Hepatic stellate cell (primary cell): ENCODE results near the gene HABP2.

Experiments
- DNase-seq: peaks from one replicate; pipeline ENCODE4 v3.0.0; 2011; ENCODE audit warnings: low spot score

Gene HABP2

DNA sequence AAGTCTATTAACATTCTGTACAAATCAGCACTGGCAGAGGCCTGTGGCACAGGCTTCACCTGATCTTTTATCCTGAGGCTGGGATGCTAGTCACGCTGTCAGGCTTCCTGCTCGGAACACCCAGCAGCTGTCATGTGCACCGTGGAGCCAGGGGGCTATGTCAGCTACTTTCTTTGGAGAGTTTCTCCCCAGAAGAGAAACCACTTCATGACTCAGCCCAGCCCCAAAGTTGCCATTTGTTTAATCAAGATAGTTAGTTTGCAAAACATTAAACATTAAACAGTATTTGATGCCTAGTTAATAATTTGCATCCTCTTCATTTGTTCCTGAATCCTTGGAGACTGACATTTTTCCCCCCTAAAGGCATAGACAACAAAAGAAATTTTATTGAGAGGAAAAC is at the start of gene HABP2:
Gene HABP2 (plus strand): TSS at position 353 of the 400 bp plus-strand sequence. CDS start 69 bp downstream, outside the sequence.
- no peak for DNase-seq

DNA sequence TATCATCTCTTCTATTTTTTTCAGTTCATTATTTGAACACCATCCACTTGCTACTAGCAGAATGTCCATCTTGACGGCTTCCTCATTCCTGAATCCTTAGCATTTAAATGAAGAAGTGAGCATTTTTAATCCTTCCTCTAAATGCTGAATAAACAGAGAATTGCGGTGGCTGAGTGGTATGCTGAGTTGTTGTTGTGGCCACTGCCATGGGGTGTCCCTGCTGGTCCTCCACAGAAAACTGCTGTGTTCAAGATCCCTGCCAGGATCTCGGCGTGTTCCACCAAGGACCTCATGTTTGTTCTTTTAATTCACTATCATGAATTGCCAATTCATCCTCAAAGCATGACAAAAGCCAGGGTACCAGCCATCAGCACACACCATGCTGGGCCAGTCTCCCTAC is 48.9 kb upstream of the HABP2 start:
- DNase-seq: no peak

- DNase-seq: no peak
Observed at GRCh38 chr10:113504423-113504822, 48.4 kb upstream of the HABP2 start.

DNA sequence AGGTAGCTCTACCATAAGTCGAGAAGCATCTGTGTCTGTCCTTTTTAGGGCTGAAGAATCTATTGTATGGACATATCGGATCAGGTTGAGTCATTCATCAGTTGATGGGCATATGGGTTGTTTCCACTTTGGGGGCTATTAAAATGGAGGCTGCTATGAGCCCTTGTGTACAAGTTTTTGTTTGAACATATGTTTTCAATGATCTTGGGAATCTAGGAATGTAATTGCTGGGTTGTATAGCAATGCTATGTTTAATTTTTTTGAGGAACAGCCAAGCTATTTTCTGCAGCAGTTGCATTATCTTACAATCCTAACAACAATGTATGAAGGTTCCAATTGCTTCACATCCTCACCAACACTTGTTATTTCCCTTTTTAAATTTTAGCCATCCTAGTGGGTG is 46.4 kb upstream of the HABP2 start:
- DNase-seq: no peak

- no peak for DNase-seq
Observed at GRCh38 chr10:113511419-113511818, 41.4 kb upstream of the HABP2 start.

DNA sequence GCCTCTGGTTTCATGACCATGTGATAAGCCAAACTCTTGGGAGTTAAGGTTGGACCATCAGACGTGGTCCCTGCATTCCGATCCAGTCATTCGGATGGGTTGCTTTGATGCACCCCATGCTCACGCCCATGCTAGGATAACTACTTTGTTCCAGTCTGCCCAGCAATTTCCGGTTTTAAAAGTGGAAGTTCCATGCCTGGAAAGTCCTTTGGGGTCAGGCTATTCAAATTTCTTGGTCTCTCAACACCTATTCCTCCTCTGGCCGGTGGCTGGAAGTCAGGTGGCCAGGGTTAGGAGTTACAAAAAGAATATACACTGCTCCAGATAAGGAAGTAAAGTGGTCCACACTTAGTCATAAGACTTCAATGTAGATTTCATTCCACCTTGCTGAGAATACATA is 37.7 kb upstream of the HABP2 start:
- DNase-seq: no peak

GRCh38 chr10:113515601-113516000 is 37.3 kb upstream of the HABP2 start:
- DNase-seq: no peak

DNA sequence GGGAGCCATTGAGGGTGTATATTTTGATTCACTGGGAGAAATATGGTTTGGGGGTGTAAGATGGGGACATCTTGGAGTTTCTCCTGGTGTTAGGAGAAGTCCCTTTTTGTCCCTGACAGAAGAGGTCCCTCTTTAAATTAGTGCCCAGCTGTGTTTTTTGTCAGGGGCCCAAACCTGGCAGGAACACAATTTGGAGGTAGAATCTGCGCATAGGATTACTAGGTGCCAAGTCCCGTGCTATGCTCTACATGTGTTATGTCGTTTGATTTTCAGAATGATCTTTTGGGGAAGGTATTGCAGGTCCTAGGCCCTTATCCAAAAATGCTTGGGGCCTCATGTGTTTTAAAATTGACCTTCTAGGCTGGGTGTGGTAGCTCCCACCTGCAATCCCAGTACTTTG is 36.8 kb upstream of the HABP2 start:
- no peak for DNase-seq

- no peak for DNase-seq
Observed at GRCh38 chr10:113517165-113517900, 35.5 kb upstream of the HABP2 start.

DNA sequence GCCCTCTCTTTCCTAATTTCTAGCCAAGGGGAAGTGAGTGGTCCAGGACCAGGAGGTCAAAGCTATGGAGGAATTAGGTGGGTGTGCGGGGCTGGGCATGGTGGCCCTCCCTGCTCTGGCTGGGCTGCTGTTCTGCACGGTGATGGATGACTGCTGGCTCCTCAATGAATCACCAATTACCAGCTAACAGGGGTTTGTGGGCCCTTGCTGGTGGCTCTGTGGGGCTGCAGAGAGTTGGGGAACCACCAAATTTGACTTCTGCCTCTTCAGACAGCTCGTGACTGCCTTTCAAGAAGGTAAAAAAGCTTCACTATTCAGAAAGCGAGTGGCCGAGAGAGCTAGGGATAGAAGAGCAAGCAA is 35.0 kb upstream of the HABP2 start:
- no peak for DNase-seq

DNA sequence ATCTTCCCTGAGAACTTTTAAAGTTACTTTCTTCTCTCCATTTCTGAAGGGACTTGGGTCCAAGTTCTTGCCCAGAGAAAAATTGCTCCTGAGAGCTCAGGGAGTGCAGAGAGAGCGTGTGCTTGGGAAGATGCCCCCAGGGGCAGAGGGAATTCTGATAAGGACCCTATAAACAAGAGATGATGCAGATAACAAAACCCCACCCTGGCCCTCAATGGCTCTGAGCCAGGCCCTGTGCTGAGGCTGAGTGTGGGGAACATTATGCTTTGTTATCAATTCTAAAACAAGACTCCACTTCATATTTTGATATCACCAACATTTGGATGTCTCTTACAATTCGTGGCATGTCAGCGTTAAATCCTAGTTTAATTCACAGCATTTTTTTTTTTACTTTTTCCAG is 34.4 kb upstream of the HABP2 start:
- no peak for DNase-seq

GRCh38 chr10:113518816-113519591 is 33.8 kb upstream of the HABP2 start:
- no peak for DNase-seq

DNA sequence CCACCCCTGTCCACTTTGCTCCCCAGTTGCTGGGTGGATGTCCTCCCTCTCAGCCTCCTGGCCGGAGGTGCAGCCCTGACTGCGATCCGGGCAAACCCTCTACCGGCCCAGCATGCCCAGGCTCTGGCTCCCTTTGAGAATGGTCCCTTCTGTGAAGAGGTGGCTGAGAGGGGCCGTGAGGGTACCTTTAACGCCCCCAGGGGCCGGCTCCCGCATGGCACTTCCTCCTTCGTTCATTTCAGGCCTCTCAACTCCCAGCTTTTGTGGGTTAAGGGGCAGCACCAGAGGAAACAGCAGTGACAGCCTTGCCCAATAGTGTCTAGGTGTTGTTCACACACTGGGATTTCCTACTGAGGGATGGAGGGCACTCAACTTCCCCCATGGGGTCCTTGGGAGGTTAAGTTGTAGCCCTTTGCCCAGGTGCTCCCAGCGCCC is 33.2 kb upstream of the HABP2 start:
- DNase-seq: no peak

- no peak for DNase-seq
Observed at GRCh38 chr10:113520261-113520660, 32.6 kb upstream of the HABP2 start.

- DNase-seq: peak; percentile 69
Observed at GRCh38 chr10:113520690-113521474, 32.0 kb upstream of the HABP2 start.

DNA sequence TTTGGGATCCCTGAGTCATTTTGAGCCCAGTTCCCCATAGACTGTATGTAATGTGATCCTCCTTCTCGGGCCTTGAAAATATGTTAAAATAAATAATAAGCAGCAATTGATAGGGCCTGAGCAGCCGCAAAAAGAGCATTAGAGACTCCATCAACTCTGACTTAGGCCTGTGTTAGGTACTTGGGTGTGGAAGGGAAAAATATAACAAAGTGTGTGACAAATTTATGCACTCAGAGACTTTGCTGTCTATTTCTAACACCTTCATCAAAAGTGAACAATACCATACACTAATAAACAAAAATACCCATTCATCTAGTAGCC is 31.4 kb upstream of the HABP2 start:
- no peak for DNase-seq

DNA sequence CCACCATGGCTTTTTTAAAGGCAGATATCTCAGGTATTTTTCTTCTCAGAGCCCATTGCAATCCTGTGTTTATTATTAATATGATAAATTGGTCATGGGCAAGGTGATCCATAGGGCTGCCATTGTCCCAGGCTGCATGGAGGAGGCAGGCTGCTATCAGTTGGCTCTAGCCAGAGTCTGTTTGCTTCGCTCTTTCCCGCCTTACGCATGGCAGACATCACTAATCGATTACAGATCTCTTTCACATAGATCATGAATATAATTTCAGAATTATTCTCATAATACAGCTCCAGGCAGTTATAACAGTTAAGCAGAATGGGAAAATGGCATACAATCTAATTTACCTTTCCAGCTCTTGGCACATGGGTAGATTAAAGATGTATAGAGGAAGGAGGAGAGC is 30.4 kb upstream of the HABP2 start:
- DNase-seq: no peak

- DNase-seq: no peak
Observed at GRCh38 chr10:113523071-113523470, 29.8 kb upstream of the HABP2 start.

- no peak for DNase-seq
Observed at GRCh38 chr10:113523628-113524027, 29.2 kb upstream of the HABP2 start.

- DNase-seq: no peak
Observed at GRCh38 chr10:113524120-113524519, 28.7 kb upstream of the HABP2 start.

DNA sequence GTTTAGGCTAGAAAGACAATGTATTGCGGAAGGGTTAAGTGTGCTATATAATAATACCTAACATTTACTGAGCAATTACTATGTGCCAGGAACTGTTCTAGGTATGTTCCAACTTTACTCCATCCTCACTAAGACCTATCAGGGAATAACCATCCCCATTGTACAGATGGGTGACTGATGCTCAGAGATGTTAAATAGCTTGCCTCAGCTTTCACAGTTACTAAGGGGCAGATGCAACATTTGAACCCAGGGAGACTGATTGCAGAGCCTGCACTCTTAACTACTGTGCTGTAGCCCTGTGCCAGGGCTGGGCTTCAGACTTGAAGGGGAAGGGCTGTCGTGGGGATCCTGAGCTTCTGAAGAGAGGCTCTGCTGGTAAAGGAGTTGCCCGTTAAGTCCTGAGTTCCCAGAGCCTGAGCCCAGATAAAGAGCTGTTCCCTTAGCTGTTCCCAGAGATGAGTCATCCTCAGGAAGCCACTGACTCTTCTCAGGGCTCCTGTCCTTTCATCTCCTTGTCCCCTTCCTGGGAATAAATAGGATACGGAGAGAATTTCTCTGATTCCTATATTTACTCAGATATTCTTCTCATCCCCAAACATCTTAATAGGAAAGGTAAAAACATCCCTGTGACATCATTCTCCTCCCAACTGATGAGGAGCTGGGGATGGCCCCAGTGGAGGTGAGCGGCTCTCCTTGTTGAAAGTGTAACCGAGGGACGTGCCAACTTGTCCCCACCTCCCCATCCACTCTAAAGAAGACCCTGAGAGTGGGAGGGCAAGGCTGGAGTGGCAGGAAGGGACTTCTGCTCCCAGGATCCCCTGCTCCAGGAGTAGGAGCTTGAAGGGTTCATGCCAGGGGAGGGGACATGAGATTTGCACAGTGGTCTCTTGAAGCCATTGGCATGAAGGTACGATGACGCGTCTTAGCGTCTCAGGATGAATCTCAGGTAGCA is 28.0 kb upstream of the HABP2 start:
- DNase-seq: peak; percentile 27

DNA sequence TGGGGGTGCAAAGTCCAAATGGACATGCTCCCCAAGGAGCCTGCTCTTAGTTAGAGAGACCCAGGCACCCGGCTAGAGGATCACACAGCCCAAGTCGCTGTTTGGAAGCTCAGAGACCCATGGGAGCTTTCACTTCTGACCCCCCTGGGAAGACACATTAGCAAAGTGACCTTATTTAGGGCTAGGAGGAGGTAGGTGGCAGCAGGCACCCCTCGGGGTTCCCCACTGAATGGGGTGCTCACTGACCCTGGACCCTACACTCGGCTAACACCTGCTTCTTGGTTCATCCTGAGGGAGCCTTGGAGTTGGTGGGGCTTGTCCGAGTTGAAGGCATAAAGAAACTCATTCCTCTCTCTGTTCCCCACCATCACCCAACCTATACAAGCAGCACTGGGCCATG is 27.1 kb upstream of the HABP2 start:
- no peak for DNase-seq
